ENCODE data around the gene SYN1.
"Not testable (repeated sequence)": the region's sequence is repeated elsewhere in the genome, so short reads cannot be mapped to it uniquely, and the experiment has no call there.

The SYN1 gene

DNA sequence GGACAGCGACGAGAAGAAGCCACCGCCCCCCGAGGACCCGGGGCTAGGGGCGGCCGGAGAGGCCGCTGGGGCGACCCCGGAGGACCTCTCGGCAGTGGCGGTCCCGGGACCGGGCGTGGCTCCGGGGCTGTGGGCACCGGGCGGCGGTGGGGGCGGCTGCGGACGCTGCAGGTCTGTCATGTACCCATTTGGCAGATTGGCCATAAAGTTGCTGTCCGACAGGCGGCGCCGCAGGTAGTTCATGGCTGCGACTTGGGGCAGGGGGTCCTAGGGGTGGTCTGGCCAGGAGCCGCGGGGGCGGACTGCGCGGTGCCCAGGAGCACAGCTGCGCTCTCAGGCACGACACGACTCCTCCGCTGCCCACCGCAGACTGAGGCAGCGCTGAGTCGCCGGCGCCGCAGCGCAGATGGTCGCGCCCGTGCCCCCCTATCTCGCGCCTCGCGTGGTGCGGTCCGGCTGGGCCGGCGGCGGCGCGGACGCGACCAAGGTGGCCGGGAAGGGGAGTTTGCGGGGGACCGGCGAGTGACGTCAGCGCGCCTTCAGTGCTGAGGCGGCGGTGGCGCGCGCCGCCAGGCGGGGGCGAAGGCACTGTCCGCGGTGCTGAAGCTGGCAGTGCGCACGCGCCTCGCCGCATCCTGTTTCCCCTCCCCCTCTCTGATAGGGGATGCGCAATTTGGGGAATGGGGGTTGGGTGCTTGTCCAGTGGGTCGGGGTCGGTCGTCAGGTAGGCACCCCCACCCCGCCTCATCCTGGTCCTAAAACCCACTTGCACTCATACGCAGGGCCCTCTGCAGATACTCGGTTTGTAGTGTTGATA is at the start of gene SYN1:
Gene SYN1, minus strand, starts transcription at position 372 of the 817 bp plus-strand sequence. Its CDS starts 129 bp downstream, at position 243.
- DNase-seq = peak; percentile 85

DNA sequence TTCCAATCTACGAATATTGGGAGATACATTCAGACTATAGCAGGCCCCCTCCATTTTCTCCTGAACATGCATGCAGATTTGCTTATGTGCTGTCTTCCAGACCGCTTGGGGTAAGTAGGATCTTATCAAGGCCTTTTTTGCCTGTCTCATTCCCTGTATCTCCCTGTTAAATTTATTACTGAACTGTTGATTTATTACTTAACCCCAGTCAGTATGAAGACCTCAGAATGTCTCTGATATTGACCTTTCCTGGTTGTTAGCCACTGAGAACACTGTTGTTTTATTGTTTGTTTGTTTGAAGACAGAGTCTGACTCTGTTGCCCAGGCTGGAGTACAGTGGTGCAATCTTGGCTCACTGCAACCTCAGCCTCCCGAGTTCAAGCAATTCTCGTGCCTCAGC is 46.1 kb upstream of the SYN1 start:
- not testable (repeated sequence) for DNase-seq

DNA sequence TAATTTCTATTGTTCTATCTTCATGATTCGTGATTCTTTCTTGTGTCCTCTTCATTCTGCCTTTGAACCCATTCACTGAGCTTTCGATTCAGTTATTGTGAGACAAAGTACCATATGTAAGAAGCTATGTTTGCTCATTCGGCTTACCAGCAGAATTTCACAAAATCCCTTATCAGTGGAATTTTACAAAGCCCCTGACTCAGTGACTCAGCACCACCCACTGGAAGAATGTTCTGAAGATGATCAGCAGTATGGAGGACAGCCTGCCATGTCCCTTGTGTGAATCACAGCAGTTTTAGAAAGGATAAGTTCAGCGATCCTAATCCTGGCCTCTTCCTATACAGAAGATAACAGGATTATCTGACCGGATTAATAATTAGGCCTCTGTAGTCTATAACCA is 45.1 kb upstream of the SYN1 start:
- no peak for DNase-seq

DNA sequence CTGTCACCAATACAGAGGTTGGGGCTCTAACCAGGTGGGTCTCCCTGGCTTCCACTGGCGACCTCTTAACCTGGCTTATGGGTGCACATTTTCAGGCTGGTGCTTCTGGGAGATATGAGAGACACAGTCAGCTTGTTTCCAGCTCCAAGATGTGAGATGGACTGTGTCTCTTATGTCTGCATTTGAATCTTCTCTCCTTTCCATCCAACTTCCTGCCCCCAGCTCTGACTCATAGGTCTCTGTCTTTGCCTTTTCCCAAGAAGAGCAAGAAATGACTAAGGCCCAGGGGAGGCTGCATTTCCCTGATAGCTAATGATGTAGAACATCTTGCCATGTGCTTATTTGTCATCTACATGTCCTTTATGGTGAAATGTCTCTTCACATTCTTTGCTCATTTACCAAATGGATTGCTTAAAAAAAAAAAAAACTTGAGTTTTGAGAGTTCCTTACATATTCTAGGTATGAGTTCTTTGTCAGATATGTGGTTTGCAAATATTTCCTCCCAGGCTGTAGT is 42.5 kb upstream of the SYN1 start:
- no peak for DNase-seq

DNA sequence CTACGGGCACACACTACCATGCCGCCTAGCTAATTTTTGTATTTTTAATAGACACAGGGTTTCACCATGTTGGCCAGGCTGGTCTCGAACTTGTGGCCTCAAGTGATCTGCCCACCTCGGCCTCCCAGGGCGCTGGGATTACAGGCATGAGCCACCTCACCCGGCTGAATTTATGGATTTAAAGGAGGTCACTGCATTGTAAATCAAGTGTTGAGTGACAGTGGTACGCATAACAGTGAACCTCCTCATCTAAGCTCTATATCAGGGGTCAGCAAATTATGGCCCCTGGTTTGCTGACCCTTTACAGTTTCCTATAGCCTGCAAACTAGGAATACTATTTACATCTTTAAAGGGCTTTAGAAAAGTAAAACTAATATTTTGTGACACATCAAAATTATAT is 41.9 kb upstream of the SYN1 start:
- no peak for DNase-seq

DNA sequence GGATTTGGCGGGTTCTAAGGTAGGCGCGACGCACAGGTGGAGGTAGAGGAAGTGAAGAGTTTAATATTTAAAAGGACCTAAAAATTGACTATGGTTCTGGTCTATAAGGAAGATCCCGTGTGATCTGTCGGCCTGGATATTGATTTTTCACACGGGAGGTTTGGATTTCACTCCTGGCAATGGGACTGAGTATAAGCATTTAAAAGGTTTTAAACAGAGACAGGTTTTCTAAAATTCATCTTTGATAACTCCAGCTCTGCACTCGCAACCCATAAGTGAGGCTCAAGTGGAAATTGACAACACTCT is 39.7 kb upstream of the SYN1 start:
- no peak for DNase-seq

DNA sequence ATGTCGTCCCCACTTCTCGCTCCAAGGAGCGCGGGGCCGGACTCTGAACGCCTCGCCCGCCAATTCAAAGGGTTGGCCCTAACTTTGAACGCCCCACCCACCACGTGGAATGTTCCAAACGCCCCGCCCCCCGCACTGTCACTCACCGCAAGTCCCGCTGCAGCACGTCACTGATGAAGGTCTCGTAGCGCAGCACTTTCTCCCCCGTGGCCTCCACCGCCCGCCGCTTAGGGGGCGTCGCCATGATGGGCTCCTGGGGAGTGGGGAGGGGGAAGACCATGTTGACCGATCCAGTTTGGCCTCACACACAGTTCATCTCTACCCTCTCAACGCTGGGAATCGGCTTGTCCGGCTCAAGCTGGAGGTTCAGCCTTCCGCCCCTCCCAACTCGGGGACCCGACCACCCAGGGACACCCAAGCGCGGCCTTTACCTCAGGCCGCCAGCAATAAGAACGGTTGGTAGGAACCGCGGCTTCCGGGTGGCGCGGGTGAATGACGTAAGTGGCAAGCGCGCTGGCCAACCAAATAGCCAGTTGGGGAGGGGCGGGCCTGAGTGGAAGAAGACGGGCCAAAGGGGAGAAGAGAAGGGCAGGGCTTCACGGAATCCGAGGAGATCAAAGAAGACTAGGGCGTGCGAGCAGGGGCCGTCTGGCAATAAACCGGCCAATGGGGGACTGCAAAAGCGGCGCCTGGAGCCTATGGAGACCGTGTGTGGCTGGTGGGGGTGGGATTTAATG is 39.2 kb upstream of the SYN1 start, which contains the start of gene UXT:
Gene UXT, minus strand, starts transcription at position 497 of the 737 bp plus-strand sequence. Its CDS starts 253 bp downstream, at position 244.
- peak; percentile 96 for DNase-seq

DNA sequence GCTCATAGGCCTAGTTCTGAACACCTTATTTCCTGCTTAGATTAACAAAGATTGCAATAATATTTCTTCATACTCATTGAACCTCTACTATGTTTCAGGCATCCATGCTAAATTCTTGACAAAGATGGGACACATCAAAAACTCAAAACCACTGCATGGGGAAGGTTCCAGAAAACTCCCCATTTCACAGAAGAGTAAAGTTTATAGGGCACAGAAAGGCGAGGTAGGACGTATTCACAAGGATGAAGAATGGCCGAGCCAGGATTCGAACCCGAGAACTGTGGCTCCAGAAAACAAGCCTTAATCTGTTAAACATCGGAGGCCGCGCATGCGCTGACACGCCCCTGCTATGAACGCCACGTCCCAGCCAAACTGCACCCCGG is 38.6 kb upstream of the SYN1 start:
- DNase-seq = no peak

DNA sequence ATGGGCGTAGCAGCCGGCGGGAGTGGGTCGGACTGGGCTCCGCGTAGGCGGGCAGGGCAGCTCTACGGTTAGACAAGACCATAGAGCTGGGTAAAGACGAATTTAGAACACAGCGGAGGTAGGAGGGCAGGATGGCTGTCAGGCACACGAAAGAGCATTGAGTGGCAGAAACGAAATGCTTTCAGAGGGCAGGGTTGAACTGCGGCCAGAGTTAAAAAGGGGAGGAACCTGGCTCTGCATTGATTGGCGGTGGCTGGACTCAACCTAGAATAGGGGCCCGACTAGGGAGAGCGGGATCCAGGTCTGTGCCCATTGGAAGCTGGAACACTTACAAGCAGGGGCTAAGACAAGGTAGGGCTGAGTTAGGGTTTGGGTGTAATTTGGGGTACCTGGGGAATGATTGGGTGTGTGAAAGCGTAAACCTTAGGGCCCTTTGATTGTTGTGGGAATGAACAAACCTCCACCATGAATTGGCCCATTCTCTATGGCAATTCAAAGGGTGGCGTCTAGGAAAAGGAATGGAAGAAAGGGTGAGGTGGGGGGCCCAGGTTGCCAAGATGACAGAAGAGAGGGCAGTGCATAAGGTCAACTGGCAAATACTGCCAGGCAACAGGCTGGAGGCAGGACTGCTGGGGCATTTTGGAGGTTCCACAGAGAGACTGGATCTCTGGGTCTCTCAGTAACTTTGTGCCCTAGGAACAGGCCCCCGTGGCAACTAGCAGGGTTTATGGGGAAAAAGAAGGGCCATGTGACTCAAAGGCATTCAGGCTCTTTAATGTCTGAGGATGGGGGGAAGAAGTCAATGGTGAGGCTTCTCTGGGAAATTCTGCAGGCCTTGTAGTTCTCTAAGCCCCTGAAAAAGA is 31.6 kb upstream of the SYN1 start:
- DNase-seq = no peak

DNA sequence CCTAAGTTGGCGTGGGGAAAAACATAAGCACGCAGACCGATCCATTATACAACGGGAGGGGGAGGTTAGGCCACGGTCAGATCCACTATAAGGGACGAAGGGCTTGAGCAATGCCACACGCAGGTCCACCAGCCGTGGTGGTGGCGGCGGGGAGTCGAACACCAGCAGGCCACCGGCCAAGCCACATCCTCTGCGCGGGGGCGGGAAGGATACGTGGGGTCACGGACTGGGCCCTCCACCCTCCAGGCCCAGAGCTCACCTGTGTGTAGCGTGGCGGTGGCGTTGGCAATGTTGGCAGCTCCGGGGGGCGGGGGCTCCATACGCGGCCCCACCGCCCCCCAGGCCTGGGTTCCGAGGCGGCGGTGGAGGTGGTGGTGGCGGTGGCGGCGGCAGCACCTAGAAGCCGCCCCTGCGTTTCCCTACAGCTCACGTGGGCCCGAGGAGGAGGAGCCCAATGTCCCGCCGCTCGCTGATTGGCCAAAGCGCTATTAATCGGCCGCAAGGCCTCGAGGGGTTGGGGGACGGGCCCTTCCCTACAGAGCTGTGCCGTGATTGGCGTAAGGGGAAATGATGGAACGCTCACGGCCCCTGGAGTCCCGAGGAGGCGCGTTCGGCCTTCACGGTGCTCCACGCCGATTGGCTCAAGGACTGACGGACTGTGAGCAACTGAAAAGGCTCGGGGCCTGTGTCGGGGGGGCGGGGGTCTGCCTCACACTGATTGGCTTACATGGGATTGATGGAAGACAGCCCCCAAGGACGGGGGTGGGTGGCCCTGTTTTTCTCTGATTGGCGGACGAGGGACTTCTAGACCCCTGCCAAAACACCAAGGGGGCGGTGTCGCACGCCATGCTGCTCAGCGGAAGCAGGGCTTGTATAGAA is 30.7 kb upstream of the SYN1 start, which contains the start of gene ELK1:
Gene ELK1, minus strand, starts transcription at position 400 of the 879 bp plus-strand sequence. CDS start 9,122 bp downstream, outside the sequence.
- DNase-seq = peak; percentile 96

DNA sequence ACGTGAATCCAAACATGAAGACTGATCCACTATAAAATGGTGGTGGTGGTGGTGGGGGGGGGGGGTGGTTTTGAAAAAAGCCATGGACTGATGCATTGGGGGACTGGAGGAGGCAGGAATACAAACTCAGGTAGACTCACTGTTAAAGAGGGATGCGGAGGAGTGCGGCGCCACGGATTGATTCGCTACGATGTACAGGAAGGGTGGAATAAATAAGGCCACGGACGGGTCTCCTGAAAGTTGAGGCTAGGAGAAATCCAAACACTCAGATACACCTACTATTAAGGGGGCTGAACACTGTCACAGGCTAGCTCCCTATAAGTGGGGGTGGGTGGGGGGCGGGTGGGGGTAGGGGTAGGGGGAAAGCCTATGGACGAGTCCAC is 30.1 kb upstream of the SYN1 start:
- DNase-seq = no peak

DNA sequence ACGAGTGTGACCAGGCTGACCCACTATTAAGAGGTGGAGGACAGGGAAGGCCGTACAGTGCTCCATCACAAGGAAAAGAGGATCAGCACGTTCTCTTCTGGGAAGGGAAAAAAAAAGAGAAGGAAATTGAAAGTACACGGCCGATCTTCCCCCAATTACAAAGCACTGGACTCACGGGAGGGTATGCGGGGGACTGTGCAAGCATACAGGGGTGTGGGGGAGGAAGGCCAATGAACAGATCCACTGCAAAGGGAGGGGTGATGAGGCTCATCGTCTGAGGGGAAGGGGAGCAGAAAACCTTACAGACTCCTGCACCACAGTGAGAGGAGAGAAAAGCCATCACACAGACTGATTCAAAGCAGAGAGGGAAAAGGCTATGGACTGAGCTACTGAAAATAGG is 29.6 kb upstream of the SYN1 start:
- DNase-seq = no peak

DNA sequence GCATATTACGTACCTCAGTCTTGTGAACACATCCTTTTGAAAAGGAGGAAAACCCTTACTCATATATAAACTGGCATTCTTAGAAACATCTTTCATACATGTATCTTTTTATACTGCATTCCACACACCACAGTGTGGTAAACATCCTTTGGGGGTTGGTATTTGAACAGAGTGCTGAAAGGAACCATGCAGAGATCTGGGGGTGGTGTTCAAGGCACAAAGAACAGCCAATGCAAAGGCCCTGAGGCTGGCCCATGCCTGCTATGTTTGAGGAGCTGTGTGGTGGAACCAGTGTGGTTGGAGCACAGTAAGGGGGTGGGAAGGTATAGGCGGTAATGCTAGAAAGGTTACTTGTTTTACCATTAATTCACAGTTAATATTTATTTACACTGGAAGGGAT is 28.7 kb upstream of the SYN1 start:
- no peak for DNase-seq

DNA sequence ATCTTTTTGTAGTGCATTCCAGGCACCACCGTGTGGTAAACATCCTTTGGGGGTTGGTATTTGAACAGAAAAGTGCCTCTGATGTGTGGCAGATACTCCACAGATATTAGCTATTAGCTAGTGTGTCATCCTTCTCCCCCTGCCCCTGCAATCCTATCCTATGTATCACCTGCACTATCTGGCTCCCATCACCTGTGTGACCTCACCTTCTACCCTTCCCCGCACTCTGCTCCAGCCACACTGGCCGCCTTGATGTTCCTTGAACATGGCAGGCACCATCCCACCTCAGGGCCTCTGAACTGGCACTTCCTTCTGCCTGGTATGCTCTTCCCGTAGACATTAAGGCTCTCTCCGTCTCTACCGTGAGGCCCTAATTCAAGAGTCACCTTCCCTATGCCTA is 27.0 kb upstream of the SYN1 start:
- DNase-seq = no peak

DNA sequence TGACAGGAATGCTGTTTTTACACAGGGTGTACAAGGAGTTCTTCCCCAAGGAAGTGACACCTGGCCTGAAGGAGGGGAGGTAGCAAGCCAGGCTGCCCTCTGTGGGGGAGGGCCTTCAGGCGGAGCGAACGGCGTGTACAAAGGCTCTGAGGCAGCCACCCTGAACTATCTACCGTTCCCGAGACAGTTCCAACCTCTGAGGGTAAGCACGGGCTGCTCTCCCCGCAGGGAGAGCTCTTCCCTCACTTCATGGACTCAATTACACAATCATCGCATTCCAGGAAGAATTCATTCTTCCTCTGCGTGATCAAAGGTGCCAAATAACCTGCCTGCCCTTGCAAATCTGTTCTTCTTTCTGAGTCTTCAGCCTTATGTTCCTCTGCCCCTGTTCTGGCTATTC is 25.9 kb upstream of the SYN1 start:
- DNase-seq = no peak

DNA sequence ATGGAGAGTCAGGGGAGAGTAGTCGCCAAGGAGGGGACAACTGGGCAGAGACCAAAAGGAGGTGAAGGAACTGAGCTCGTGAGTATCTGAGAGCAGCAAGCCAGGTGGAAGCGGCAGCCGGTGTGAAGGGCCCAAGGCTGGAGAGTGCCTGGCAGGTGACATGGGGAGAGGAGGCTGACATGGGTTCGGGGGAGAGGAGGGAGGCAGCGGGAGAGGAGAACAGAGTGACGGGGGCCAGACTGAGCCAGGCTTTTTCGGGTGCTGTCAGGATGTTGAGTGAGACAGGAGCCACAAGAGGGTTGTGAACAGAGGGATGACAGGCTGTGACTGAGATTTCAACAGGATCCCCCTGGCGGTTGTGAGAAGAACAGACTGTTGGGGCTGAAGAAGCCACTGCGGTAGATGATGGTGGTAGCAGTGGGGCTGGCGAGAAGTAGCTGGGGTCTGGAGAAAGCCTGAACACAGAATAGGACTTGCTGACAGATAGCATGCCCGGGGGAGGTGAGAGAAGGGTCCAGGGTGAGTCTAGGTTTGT is 25.0 kb upstream of the SYN1 start:
- no peak for DNase-seq

DNA sequence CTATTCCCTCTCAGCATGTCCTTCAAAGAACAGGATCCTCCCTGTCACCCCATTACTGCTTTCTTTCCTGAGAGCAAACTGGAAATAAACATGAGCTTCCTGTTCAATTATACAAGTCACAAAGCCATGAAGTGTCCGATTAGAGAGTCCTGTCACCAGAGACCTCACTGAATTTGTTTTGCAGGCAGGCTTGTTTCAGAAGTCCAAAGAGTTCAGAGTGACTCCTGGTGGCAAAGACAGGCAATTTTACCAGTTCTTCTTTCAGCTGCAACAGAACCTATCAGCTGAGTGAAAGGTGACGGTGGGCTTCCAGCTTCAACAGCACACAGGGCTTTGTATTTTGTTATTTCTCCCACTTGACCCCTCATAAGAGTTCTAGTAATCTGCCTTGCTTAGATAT is 24.3 kb upstream of the SYN1 start:
- DNase-seq = no peak

DNA sequence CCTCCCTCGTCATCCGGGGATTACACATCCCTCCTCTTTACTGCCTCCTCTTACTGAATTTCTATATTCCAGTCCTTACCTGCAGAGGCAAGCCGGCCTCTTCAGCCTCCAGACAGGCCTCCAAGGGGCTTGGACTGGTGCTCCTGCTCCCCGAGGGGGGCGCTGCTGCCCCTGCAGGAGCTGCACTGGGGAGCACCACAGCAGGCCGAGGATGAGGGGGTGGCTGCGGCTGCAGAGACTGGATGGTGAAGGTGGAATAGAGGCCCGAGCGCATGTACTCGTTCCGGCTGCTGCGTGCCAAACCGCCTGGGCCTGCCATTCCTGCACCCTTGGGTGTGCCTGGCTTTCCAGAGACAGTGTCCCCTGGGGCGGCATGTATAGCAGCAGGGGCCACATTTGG is 19.2 kb upstream of the SYN1 start:
- DNase-seq = no peak

DNA sequence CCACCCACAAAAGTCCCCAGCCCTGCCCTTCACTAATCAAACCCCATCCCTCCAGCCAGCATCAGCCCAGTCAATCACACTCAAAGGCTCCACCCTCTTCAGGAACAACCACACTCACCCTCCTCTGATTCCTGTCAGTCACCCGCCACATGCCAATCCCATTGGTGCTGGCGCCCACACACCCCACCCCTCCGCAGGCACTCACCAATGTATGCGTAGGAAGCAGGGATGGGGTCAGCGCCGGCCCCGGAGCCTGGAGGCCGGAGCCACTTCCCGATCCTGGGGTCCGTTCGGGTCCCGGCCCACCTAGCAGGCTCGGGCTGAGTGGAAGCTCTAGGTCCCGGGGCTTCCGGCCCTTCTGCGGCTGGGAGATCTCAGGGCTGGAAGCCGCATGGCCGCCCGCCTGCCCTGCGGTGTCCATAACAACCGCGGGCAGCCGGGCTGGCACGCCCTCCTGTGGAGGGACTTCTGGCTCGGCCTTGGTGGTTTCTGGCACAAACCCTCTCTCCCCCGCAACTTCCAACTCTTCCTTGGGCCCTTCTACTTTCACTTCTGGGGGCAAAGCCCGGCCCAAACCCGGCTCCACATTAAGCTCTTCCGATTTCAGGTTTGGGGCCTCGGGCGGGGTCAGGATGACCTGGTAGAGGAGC is 18.0 kb upstream of the SYN1 start:
- DNase-seq = peak; percentile 67

DNA sequence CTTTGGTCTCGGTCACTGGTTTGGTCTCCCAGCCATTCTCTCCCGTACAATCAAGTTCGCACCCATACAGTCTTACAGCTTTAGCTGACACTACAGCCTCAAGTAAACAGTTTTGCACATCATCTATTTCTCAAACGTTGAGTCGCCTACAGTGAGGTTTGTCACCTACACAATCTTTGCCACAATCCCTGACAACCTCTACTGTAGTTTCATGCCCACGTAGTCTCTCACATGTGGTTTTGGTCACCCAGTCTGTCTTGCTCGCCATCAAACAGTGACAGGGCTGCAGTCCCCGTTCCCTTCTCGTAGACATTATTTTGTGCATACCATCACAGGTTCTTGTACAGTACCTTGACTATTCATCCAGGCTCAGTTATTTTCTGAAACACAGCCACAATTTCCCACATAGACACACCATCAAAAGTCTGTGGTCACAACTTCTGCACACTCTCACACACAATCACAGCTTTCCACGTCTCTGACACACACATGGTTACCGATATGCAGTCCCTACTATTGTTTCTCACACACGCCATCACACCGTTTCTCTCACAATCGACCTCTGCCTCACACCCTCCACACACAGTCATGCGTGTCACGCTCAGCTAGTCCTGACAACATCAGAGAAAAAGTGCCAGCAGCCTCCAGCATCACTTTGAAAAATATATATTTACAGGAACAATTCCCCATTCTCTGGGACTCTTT is 15.4 kb upstream of the SYN1 start:
- no peak for DNase-seq
